BLaER1 treated with 17β-estradiol and CSF1 and Interleukin-3, amounts not matched to agents 10 nM and 100 nM (cell line): Measurements from ENCODE around the gene ATP6V1G3.
"Not testable (repeated sequence)": the region's sequence is repeated elsewhere in the genome, so short reads cannot be mapped to it uniquely, and the experiment has no call there.

ENCODE experiments used
- H3K27ac ChIP-seq, 11 experiments: shearing (Covaris generic); formaldehyde crosslinking; 2 replicates each; pipeline ENCODE4 v1.8.1; 2022
- H3K27me3 ChIP-seq, 11 experiments: shearing (Covaris generic); formaldehyde crosslinking; 2 replicates each; pipeline ENCODE4 v1.8.1; 2022
- H3K36me3 ChIP-seq, 11 experiments: shearing (Covaris generic); formaldehyde crosslinking; 2 replicates each; pipeline ENCODE4 v1.8.1; 2022
- H3K4me1 ChIP-seq, 10 experiments: shearing (Covaris generic); formaldehyde crosslinking; 2 replicates each; pipeline ENCODE4 v1.8.1; 2022
- H3K4me2 ChIP-seq, 11 experiments: shearing (Covaris generic); formaldehyde crosslinking; 2 replicates each; pipeline ENCODE4 v1.8.1; 2022
- H3K4me3 ChIP-seq, 10 experiments: shearing (Covaris generic); formaldehyde crosslinking; 2 replicates each; pipeline ENCODE4 v1.8.1; 2022
- H3K9ac ChIP-seq, 11 experiments: shearing (Covaris generic); formaldehyde crosslinking; 2 replicates each; pipeline ENCODE4 v1.8.1; 2022
- H3K9me3 ChIP-seq, 11 experiments: shearing (Covaris generic); formaldehyde crosslinking; replicated peaks in 1 of 11; 2 replicates each; pipeline ENCODE4 v1.8.1; 2022
- H4K20me1 ChIP-seq, 11 experiments: shearing (Covaris generic); formaldehyde crosslinking; 2 replicates each; pipeline ENCODE4 v1.8.1; 2022
- Cebpa-rat ChIP-seq, 11 experiments: shearing (Covaris generic); IDR thresholded peaks; 2 replicates each; pipeline ENCODE4 v1.8.1; 2022

ATP6V1G3 gene

GRCh38 chr1:198534548-198535418 lies 5.7 kb downstream of the ATP6V1G3 start:
- no peaks in the 10 kb centered on the region for H3K36me3 ChIP-seq
- H3K4me1 ChIP-seq = peaks cover 0 to 22% (median 0%) of the 10 kb centered on the region in 10 experiments; a peak in 7 of 20 replicates
- H3K4me2 ChIP-seq = peak overlapping the region in 5 of 11 experiments; percentile 3 to 40 (median 32); a peak in 7 of 22 replicates
- H3K27ac ChIP-seq = peak overlapping the region in 3 of 11 experiments; percentile 3 to 38 (median 33); a peak in 3 of 22 replicates
- H3K27me3 ChIP-seq = no peaks in the 10 kb centered on the region
- no peak overlapping the region for H3K4me3 ChIP-seq
- no peak overlapping the region for H3K9ac ChIP-seq
- TF ChIP-seq Cebpa-rat (IDR thresholded peaks at IDR 0.05) = no peak
- H3K9me3 ChIP-seq = no peaks in the 10 kb centered on the region
- no peaks in the 10 kb centered on the region for H4K20me1 ChIP-seq

- Histone ChIP-seq H3K4me1 (peaks cover 0 to 25% (median 0%) of the 10 kb centered on the region in 10 experiments; a peak in 7 of 20 replicates), H3K9me3 (no peaks in the 10 kb centered on the region), H3K27ac (no peak overlapping the region), H3K27me3 (no peaks in the 10 kb centered on the region), H3K36me3 (no peaks in the 10 kb centered on the region), H3K4me2 (no peak overlapping the region), H3K9ac (no peak overlapping the region), H3K4me3 (no peak overlapping the region), H4K20me1 (no peaks in the 10 kb centered on the region)
- no peak for TF ChIP-seq Cebpa-rat (IDR thresholded peaks at IDR 0.05)
These were observed 8.6 kb downstream of the ATP6V1G3 start for GRCh38 chr1:198531891-198532290.

- no peak overlapping the region for H3K4me2 ChIP-seq
- H3K4me1 ChIP-seq = peaks cover 0 to 25% (median 0%) of the 10 kb centered on the region in 10 experiments; a peak in 7 of 20 replicates
- H3K9ac ChIP-seq = no peak overlapping the region
- H3K36me3 ChIP-seq = no peaks in the 10 kb centered on the region
- no peak overlapping the region for H3K27ac ChIP-seq
- no peak overlapping the region for H3K4me3 ChIP-seq
- H3K27me3 ChIP-seq = no peaks in the 10 kb centered on the region
- no peaks in the 10 kb centered on the region for H3K9me3 ChIP-seq
- H4K20me1 ChIP-seq = no peaks in the 10 kb centered on the region
- TF ChIP-seq Cebpa-rat (IDR thresholded peaks at IDR 0.05) = no peak
These were observed 9.5 kb downstream of the ATP6V1G3 start for GRCh38 chr1:198530953-198531352.

GRCh38 chr1:198529414-198529813 lies 11.1 kb downstream of the ATP6V1G3 start:
- no peak for TF ChIP-seq Cebpa-rat (IDR thresholded peaks at IDR 0.05)
- Histone ChIP-seq H3K27me3 (no peaks in the 10 kb centered on the region), H4K20me1 (no peaks in the 10 kb centered on the region), H3K4me3 (no peak overlapping the region), H3K4me2 (no peak overlapping the region), H3K36me3 (no peaks in the 10 kb centered on the region), H3K27ac (no peak overlapping the region), H3K9me3 (no peaks in the 10 kb centered on the region), H3K9ac (no peak overlapping the region), H3K4me1 (peaks cover 0 to 14% (median 0%) of the 10 kb centered on the region in 10 experiments; a peak in 7 of 20 replicates)

- no peak overlapping the region for H3K9ac ChIP-seq
- H3K9me3 ChIP-seq = no peaks in the 10 kb centered on the region
- H3K4me1 ChIP-seq = peaks cover 0 to 9% (median 0%) of the 10 kb centered on the region in 10 experiments; a peak in 1 of 20 replicates
- no peaks in the 10 kb centered on the region for H4K20me1 ChIP-seq
- H3K27ac ChIP-seq = no peak overlapping the region
- no peaks in the 10 kb centered on the region for H3K27me3 ChIP-seq
- H3K36me3 ChIP-seq = no peaks in the 10 kb centered on the region
- no peak overlapping the region for H3K4me3 ChIP-seq
- peak overlapping the region in 1 of 11 experiments; percentile 25; a peak in 1 of 22 replicates for H3K4me2 ChIP-seq
- TF ChIP-seq Cebpa-rat (IDR thresholded peaks at IDR 0.05) = no peak
These were observed 12.1 kb downstream of the ATP6V1G3 start for GRCh38 chr1:198528364-198528763.

GRCh38 chr1:198524556-198524955 lies 15.9 kb downstream of the ATP6V1G3 start:
- Histone ChIP-seq H3K4me3 (no peak overlapping the region), H3K27me3 (no peaks in the 10 kb centered on the region), H3K9ac (no peak overlapping the region), H4K20me1 (no peaks in the 10 kb centered on the region), H3K36me3 (no peaks in the 10 kb centered on the region), H3K4me1 (peaks cover 0 to 7% (median 0%) of the 10 kb centered on the region in 10 experiments; a peak in 1 of 20 replicates), H3K27ac (no peak overlapping the region), H3K4me2 (no peak overlapping the region), H3K9me3 (no peaks in the 10 kb centered on the region)
- TF ChIP-seq Cebpa-rat (IDR thresholded peaks at IDR 0.05) = no peak

- not testable (repeated sequence) for H3K36me3 ChIP-seq, H3K27ac ChIP-seq, H3K9ac ChIP-seq, H3K27me3 ChIP-seq, H3K4me1 ChIP-seq, H3K9me3 ChIP-seq, H4K20me1 ChIP-seq, H3K4me3 ChIP-seq, H3K4me2 ChIP-seq
These were observed 16.4 kb downstream of the ATP6V1G3 start for GRCh38 chr1:198524127-198524526.

GRCh38 chr1:198523182-198523950 lies 17.1 kb downstream of the ATP6V1G3 start:
- Histone ChIP-seq H3K4me2 (peak overlapping the region in 1 of 11 experiments; percentile 4; a peak in 1 of 22 replicates), H3K4me1 (peaks cover 0 to 12% (median 2%) of the 10 kb centered on the region in 10 experiments; a peak in 4 of 20 replicates), H3K27me3 (no peaks in the 10 kb centered on the region), H3K36me3 (no peaks in the 10 kb centered on the region), H3K9ac (no peak overlapping the region), H3K4me3 (no peak overlapping the region), H3K9me3 (no peaks in the 10 kb centered on the region), H4K20me1 (no peaks in the 10 kb centered on the region), H3K27ac (no peak overlapping the region)
- TF ChIP-seq Cebpa-rat (IDR thresholded peaks at IDR 0.05) = no peak

GRCh38 chr1:198520524-198521254 lies 19.8 kb downstream of the ATP6V1G3 start:
- Histone ChIP-seq H3K4me3 (no peak overlapping the region), H3K4me2 (no peak overlapping the region), H4K20me1 (no peaks in the 10 kb centered on the region), H3K9me3 (no peaks in the 10 kb centered on the region), H3K4me1 (peaks cover 0 to 22% (median 4%) of the 10 kb centered on the region in 10 experiments; a peak in 7 of 20 replicates), H3K36me3 (no peaks in the 10 kb centered on the region), H3K27me3 (no peaks in the 10 kb centered on the region), H3K9ac (no peak overlapping the region), H3K27ac (no peak overlapping the region)
- TF ChIP-seq Cebpa-rat (IDR thresholded peaks at IDR 0.05) = no peak
